ENCODE data around the gene EIF3K. TPM values are rescaled to one million over a fixed set of nuclear protein-coding genes. Genes with fewer than 3 reads are reported as not detected.

Gene EIF3K
- total RNA-seq, 1 donor from 2014 or later = 261 TPM

- Histone ChIP-seq H3K36me3 (no peaks in the 10 kb centered on the region), H3K4me1 (peaks cover 15% of the 10 kb centered on the region), H3K27me3 (no peaks in the 10 kb centered on the region), H3K9ac (no peak overlapping the region), H3K9me3 (ENCODE audit: low read depth) (no peaks in the 10 kb centered on the region), H3K79me2 (ENCODE audit: low read depth) (peaks cover 91% of the 10 kb centered on the region), H3K27ac (no peak overlapping the region), H4K20me1 (ENCODE audit: low read depth) (peaks cover 77% of the 10 kb centered on the region), H3F3A (ENCODE audit: low read depth) (peaks cover 18% of the 10 kb centered on the region), H2AFZ (replicated peaks) (no peak overlapping the region), H3K4me3 (no peak overlapping the region), H3K4me2 (no peak overlapping the region)
- TF ChIP-seq EZH2 (IDR thresholded peaks at IDR 0.05) = no peak
- TF ChIP-seq EZH2phosphoT487 (IDR thresholded peaks at IDR 0.05) = no peak
- TF ChIP-seq CTCF (IDR thresholded peaks at IDR 0.05) = no peak
- H3K27me3 Mint-ChIP-seq (ENCODE audit: insufficient read depth, low read depth) = peaks cover 2% of the 10 kb centered on the region
- DNase-seq (ENCODE audit: low spot score) = no peak
- H3K4me3 Mint-ChIP-seq = no peak overlapping the region
- peaks cover 31% of the 10 kb centered on the region for H3K36me3 Mint-ChIP-seq
- no peak overlapping the region for H3K27ac Mint-ChIP-seq
- H3K9me3 Mint-ChIP-seq = peaks cover 2% of the 10 kb centered on the region
- peaks cover 23% of the 10 kb centered on the region for H3K4me1 Mint-ChIP-seq
Observed at GRCh38 chr19:38679839-38680238, 60.9 kb downstream of the EIF3K start.

GRCh38 chr19:38682195-38682867 lies 63.3 kb downstream of the EIF3K start:
- Mint-ChIP-seq H3K4me1 (peaks cover 35% of the 10 kb centered on the region), H3K9me3 (peaks cover 2% of the 10 kb centered on the region), H3K36me3 (peaks cover 27% of the 10 kb centered on the region), H3K27ac (peak overlapping the region; percentile 36), H3K27me3 (ENCODE audit: insufficient read depth, low read depth) (peaks cover 2% of the 10 kb centered on the region), H3K4me3 (peak overlapping the region; percentile 36)
- Histone ChIP-seq H3K36me3 (no peaks in the 10 kb centered on the region), H3K27me3 (no peaks in the 10 kb centered on the region), H3F3A (ENCODE audit: low read depth) (peaks cover 36% of the 10 kb centered on the region), H3K79me2 (ENCODE audit: low read depth) (peaks cover 93% of the 10 kb centered on the region), H3K4me3 (no peak overlapping the region), H3K9ac (no peak overlapping the region), H3K27ac (peak overlapping the region; percentile 55), H4K20me1 (ENCODE audit: low read depth) (peaks cover 80% of the 10 kb centered on the region), H3K9me3 (ENCODE audit: low read depth) (no peaks in the 10 kb centered on the region), H3K4me2 (no peak overlapping the region), H3K4me1 (peaks cover 33% of the 10 kb centered on the region), H2AFZ (replicated peaks) (no peak overlapping the region)
- DNase-seq (ENCODE audit: low spot score) = no peak
- TF ChIP-seq CTCF (IDR thresholded peaks at IDR 0.05) (no peak), EZH2 (IDR thresholded peaks at IDR 0.05) (no peak), EZH2phosphoT487 (IDR thresholded peaks at IDR 0.05) (no peak)

GRCh38 chr19:38682872-38683392 lies 63.9 kb downstream of the EIF3K start:
- peaks cover 33% of the 10 kb centered on the region for H3K4me1 ChIP-seq
- peaks cover 80% of the 10 kb centered on the region for H4K20me1 ChIP-seq (ENCODE audit: low read depth)
- Mint-ChIP-seq H3K9me3 (peaks cover 2% of the 10 kb centered on the region), H3K36me3 (peaks cover 32% of the 10 kb centered on the region), H3K27me3 (ENCODE audit: insufficient read depth, low read depth) (peaks cover 2% of the 10 kb centered on the region), H3K27ac (peak overlapping the region; percentile 36), H3K4me3 (peak overlapping the region; percentile 36), H3K4me1 (peaks cover 38% of the 10 kb centered on the region)
- H3K36me3 ChIP-seq = no peaks in the 10 kb centered on the region
- no peak overlapping the region for H3K9ac ChIP-seq
- H3K4me3 ChIP-seq = no peak overlapping the region
- no peak for DNase-seq (ENCODE audit: low spot score)
- no peaks in the 10 kb centered on the region for H3K9me3 ChIP-seq (ENCODE audit: low read depth)
- H3K79me2 ChIP-seq (ENCODE audit: low read depth) = peaks cover 93% of the 10 kb centered on the region
- peak overlapping the region; percentile 55 for H3K27ac ChIP-seq
- no peak for TF ChIP-seq EZH2 (IDR thresholded peaks at IDR 0.05)
- no peak for TF ChIP-seq CTCF (IDR thresholded peaks at IDR 0.05)
- TF ChIP-seq EZH2phosphoT487 (IDR thresholded peaks at IDR 0.05) = no peak
- H3F3A ChIP-seq (ENCODE audit: low read depth) = peaks cover 36% of the 10 kb centered on the region
- no peak overlapping the region for H2AFZ ChIP-seq (replicated peaks)
- no peaks in the 10 kb centered on the region for H3K27me3 ChIP-seq
- H3K4me2 ChIP-seq = no peak overlapping the region
